Activated CD8-positive, alpha-beta memory T cell treated with anti-CD3 and anti-CD28 coated beads for 1 hour (primary cell): ENCODE results near the gene PLEKHG2.
A peak's percentile ranks its signal among the peaks of the same experiment; 100 is the strongest.

Experiments
- DNase-seq, 2 donors: peaks; one replicate each; pipeline ENCODE4 v3.0.0-alpha.2; 2020; ENCODE audit warnings: low read depth in 1 of 2; ENCODE audit errors: extremely low read depth in 1 of 2

PLEKHG2 gene

GRCh38 chr19:39385629-39386411 lies 26.6 kb upstream of the PLEKHG2 start:
- no peak for DNase-seq

GRCh38 chr19:39386557-39386956 lies 25.9 kb upstream of the PLEKHG2 start:
- no peak for DNase-seq

- DNase-seq = no peak
Measured at GRCh38 chr19:39388657-39389056, 23.8 kb upstream of the PLEKHG2 start.

- DNase-seq = no peak
Measured at GRCh38 chr19:39389631-39390414, 22.6 kb upstream of the PLEKHG2 start.

- DNase-seq = peak; percentile 62 to 74
Measured at GRCh38 chr19:39390451-39390750, 22.1 kb upstream of the PLEKHG2 start.

GRCh38 chr19:39390751-39391437 lies 21.6 kb upstream of the PLEKHG2 start, which contains the start of the genes MED29 and PAF1:
Gene MED29 (plus strand): TSS chr19:39391378. CDS start chr19:39391423, 45 bp downstream.
Gene PAF1 (minus strand): TSS chr19:39391106. CDS start chr19:39390864, 242 bp downstream.
- DNase-seq = peak; percentile 85 to 93

- DNase-seq = peak; percentile 92 to 93
Measured at GRCh38 chr19:39397360-39398296, 14.8 kb upstream of the PLEKHG2 start.

GRCh38 chr19:39398297-39398864 lies 14.1 kb upstream of the PLEKHG2 start:
- DNase-seq = no peak

GRCh38 chr19:39399668-39400050 lies 12.8 kb upstream of the PLEKHG2 start:
- no peak for DNase-seq

- no peak for DNase-seq
Measured at GRCh38 chr19:39400061-39400460, 12.4 kb upstream of the PLEKHG2 start.

GRCh38 chr19:39401070-39401548 lies 11.4 kb upstream of the PLEKHG2 start:
- no peak for DNase-seq

- DNase-seq = peak; percentile 71 to 88
Measured at GRCh38 chr19:39401549-39402345, 10.7 kb upstream of the PLEKHG2 start.

GRCh38 chr19:39402346-39403300 lies 9.8 kb upstream of the PLEKHG2 start:
- DNase-seq = peak; percentile 75 to 80

GRCh38 chr19:39403331-39404312 lies 8.8 kb upstream of the PLEKHG2 start:
- peak; percentile 94 to 97 for DNase-seq

- no peak for DNase-seq
Measured at GRCh38 chr19:39405261-39405957, 7.1 kb upstream of the PLEKHG2 start.

- peak; percentile 87 to 91 for DNase-seq
Measured at GRCh38 chr19:39405958-39406655, 6.4 kb upstream of the PLEKHG2 start.
